CD4-positive, alpha-beta T cell treated with Interferon gamma for 1 hour (primary cell): ENCODE measurements around the gene NFIC.
A peak's percentile ranks its signal among the peaks of the same experiment; 100 is the strongest.

Experiments used
- DNase-seq: peaks from one replicate; pipeline ENCODE4 v3.0.0-alpha.2; 2020

Gene NFIC

DNA sequence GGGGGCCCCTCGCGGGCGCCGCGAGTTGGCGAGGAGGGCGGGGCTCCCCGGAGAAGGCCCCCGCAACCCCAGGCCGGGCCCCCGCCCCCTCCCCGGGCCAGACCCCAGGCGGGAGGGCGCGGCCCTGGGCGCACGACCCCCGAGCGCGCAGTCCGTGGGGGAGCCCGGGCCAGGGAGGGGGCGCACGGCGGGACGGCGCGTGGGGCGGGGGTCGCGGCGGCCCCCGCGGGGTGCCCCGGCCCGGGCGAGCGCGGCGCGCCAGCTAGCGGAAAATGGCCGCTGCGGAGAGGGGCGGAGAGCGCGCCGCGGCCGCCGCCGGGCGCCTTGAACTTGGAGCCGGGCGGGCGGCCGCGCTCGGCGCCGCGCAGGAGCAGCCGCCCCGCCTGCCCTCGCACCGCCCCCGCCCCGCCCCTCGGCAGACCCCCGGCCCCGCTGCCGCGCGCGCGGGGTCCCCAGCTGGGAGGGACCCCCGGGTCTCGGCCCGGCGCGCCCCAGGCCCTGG, 6.4 kb upstream of the NFIC start:
- no peak for DNase-seq

DNA sequence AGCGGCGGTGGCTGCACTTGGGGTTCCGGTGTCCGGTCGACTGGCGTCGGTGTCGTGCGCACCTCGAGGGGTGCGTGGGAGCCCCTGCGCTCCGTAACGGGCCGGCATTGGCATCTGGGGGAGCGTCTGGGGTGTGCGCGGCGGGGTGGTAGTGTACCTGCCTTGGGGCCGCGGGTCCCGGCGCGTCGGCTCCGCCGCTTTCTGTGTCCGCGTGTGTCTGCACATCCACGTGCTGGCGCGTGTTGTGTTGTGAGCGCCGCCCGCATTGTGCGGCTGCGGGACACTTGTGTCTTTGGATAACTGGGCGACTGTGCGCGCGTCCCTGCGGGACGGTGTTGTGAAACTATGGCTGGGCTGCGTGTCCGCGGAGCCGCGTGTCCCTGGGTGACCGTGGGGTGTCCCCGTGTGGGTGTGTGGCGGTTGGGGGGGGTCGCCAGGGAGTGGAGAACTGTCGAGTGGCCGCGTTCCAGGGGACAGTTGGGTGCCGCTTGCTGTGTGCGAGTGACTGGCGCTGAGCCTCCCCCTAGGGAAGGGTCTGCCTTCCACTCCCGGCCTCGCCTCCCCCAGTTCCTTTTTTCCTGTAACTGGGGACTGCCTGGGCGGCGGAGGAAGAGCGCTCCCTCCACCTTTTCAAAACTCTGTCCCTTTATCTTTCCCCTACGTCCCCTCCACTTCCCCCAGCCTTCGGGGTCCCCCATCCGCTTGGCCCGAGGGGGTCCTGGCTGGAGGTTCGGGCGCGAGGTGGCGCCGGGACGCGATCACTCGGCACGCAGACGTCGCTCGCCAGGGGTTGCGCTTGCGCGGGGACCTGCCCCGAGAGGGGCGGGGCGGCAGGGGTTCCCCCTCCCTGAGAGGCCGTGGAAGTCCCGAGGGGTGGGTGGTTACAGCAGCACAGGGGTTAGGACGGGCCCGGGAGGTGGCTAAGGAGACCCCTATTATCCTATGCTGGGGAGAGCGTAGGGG, 5.7 kb upstream of the NFIC start:
- peak; percentile 74 for DNase-seq

DNA sequence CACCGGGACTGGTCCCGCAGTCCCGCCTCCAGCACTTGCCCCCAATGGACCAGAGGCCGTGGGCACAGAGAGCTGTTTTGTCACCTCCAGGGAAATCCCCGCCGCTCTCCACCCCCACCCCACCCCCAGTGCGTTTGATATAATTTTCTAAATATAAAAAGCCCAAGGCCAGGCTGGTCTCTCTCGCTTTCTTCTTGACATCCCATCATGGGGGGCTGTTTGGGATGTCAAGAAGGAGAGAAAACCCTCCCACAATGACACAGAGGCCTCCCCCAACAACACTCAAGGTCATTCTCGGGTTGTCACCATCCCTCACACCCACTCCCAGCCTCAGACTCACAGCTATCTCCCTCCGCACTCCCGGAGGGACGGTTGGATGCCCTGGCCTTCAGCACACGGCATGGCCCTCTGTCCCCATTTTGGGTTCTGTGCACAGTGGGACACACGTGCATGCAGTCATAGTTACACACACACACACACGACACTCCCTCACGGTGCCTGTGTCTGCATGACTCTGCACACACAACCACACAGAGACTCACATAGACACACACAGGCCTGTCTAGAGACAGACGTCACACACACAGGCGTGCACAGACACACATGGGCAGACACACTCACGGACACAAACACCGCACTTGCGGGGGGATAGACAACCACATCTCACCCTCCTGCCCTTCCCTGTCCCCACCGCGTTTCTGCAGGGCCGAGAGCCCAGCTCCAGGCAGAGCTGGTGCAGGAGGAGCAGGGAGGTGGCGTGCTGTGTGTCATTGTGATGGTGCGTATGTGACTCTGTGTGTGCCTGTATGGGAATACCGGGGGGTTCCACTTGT, 4.8 kb upstream of the NFIC start:
- no peak for DNase-seq

DNA sequence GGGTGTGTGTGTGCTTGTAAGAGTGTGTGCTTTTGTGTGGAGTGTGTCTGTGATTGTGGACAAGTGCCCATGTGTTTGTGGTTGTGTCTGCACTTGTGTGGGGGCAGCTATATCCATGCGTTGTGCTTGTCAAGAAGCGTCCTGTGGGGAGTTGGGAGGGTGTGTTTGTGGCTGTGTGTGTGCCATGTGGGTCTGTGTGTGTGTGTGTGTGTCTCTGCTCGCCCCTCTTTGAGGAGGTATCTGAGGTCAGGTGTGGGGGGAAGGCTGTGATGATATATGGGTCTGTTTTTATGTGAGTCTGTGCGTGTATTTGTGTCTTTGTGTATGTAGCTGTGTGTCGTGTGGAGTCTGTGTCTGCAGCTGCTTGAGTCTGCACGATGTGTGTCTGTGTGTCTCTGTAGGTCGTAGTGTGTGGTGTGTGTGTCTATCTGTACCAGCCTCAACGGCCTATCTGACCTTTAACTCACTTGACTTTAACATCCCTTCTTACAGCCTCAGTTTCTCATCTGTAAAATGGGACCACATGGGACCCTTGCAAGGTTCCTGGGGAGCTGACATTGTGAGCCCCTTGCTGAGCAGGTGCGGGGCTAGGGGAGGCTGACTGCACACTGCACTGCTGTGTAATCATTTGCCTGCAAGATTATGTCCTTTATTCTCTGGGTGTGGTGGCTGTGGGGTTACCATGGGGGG, 4.0 kb upstream of the NFIC start:
- no peak for DNase-seq

DNA sequence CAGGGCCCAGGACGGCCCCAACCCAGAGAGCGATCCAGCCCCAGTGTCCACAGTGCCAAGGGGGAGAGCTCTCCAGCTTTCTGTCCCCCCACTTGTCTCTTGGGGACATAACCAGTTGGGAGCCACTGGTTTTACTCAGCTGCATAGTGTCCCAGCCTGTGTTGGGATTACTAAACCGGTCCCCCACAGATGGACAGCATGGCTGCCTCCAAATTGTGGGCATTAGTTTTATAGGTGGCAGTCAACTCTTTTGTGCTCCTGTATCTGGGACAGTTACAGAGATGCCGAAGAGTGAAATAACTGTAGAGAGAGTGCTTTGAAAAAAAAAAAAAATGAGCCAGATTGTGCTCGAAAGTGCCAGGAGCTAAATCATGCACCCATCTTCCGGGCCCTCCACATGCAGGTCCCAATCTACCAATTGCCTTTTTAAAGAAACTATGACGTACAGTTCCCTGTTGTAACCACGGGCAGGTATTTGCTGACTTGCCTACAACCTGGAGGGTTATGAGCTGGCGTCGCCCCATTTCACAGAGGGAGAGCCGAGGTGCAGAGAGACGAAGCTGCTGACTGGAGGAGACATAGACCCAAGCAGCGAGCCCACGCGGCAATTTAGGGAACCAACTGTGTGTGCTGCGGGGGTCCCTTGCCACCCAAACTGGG, 2.4 kb upstream of the NFIC start:
- DNase-seq = no peak

DNA sequence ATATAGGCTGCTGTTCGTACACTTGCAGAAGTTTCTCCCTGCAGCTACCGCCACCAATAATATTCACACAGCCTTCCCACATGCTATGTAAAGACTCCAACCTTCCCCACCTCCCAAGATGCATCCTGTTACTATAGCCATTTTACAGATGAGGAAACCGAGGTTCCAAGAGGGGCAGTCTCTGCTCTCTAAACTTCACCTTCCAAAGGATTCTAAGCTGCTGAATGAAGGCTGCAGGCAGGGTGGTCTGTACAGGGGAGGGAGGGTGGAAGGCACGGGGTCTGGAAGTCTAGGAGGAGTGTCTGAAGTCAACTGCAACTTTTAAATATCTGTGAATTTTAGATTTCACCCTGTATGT, 1.9 kb upstream of the NFIC start:
- DNase-seq = no peak

DNA sequence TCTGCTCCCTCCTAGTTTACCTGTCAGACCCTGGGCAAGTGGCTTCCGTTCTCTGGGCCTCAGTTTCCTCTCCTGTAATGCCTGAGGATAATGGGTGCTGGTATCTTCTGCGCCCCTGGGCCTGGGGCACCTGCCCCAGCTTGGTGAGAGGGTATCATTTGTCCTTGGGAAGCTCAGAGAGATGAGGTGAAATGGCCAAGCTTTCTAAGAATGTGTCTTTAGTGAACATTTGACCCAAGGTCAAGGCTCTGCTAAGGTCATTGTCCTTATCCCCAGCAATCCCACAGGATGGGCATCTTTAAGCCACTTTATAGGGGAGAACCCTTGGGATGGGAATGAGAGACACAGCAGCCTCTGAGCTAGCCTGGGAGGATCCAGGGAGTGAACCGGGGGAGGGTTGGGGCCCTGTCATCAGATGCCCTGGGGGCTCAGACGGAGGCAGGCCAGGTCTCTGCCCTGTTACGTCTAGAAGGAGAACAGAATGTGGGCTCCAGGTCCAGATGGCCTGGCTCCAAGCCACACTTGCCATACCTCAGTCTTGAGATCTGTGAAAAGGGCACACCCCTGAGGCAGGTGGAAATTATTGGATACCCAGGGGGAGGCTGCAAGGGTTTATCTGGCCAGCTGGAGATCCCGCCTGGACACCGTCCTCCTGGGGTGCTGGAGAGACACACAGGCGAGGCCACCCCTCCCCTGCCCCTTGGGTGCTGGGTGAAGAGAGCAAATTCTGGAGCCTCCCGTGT, 1.1 kb upstream of the NFIC start:
- DNase-seq = no peak

DNA sequence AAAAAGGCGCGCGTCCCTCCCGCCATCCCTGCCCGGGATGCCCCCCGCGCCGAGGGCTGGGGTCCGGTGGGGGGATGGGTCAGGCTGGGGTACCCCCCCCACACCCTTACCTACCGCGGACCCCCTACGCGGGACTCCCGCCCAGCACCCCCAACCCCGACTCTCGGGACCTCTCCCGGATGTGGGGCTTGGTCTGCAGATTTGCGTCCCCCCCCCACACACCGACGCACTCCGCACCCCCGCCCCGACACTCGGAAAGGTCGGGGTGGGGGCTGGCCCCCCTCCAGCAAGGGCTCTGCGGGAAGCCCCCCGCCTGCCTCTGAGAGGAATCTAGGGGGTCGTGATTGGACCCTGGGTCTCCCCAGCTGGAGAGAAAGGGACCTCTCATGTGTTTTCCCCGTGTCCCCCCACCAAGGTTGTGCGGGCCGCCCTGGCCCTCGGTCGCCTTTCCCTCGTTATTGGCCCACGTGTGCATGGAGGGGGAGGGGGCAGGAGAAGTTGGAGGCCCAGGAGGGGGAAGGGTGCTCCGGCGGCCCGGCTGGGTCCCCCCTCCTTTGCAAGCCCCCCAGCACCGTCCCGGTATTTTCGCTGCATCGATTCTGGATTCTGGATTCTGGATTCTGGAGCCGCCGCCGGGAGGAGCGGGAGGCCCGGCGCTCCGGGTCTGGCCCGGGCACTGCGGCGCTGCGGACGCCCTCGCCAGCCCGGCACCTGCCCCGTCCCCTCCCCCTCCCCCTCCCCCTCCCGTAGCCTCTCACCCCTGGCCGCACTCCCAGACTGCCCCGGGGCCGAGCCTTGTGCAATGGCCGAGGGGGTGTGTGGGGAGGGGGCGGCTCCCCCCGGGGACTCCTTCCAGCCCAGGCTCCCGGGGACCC, 607 bp downstream of the NFIC start:
- DNase-seq = no peak

DNA sequence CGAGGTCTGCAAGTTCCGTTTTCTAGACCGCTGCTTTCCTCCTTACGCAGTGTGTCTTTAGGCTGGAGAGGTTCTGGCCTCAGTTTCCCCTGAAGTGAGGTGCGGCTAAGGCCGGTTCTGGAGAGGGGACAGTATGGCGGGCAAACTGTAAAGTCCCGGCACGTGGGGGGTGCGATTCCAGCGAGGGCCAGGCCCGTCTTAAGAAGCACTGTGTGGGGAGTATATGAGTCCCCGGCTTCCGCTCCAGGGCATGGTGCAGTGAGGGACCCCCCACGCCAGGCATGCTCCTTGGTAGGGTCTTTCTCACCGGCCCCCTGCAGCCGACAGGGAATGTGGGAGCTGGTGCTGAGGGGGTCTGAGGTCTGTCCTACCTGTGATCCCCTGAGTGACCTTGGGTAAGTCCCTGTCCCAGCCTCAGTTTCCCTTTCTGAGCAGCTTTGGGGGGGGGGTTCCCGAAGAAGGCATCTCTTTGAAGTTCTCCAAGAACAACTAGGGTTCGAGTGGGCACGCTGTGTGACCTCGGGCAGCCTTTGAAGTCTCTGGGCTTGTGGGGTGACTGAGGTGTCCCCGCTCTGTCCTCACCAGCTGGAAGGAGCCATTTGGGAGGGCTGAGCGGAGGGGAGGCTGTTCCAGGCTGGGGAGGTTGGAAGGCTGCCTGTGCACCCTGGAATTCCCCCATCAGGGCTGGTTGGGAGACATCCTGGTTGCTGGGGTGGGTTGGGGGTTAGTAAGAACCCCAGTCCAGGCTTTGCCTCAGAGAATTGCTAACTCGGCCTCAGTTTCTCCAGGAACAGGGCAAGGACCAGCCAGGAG, 1.5 kb downstream of the NFIC start:
- no peak for DNase-seq

DNA sequence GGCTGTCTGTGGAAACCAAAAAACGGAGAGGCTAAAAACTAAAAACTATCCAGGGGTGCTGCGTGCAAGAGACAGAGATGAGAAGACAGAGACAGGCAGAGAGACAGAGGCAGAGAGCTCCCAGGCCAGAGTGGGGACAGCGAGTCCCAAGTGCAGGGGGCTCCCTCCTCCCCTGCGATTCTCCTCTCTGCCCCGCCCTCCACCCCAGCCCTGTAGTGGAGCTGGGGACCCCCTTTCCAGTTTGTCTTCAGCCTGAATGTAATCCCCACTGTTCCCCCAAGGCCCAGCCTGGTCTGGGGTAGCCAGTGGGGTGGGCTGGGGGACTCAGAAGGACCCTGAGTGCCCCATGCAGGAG, 2.0 kb downstream of the NFIC start:
- DNase-seq = no peak

DNA sequence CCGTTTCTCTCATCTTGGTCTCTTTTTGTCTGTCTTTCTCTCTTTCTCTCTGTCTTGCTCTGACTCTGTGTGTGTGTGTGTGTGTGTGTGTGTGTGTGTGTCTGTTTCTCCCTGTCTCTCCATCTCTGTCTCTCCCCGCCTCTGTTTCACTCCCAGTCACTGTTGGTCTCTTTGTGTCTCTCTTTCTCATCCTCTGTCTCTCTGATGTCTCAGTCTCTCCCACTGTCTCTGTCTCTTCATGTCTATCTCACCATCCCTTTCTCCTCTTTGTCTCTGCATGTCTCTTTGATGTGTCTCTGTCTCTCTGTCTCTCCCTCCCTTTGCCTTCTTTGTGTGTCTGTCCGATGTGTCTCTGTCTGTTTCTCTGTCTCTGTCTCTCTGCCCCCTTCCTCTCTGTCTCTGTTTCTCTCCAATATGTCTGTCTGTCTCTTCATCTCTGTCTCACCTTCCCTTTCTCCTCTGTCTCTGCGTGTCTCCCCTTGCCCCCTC, 2.5 kb downstream of the NFIC start:
- DNase-seq = no peak

DNA sequence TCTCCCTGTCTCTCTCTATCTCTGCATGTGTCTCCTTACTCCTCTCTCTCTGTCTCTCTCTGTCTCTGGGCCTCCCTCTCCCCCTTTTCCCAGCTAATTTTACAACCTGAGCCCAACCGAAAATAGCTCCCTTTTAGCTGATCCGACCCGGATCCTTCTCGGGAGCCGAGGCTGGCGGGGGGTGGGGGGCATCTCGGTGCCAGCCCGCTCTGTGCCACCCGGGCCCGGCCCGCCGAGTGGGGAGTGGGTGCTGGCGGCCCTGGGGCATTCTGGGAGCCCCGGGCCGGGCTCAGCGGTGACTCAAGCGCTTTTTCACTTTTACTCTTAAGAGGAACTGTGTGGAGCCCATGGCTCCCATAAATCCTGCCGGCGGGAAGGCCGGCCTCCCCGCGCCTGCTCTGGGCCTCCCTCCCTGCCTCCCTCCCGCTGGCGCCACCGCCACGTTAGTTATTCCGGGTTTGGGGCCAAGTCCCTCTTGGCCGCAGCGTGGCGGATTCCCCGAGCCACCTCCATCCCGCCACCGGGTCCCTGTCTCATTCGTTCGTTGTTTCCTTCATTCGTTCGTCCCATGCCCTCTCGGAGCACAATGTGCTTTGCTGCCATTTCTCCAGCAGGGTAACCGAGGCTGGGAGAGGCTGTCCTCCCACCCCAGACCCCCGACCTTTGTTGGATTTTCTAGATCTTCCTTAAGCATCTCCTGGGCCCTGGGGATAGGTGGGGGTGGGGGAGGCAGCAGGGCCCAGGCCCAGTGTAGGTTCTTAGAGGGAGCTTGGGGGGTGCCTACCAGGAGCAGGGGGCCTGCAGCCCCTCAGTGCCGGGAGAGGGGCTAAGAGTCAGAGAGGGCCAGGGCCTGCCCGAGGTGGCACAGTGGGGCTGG, 3.2 kb downstream of the NFIC start:
- peak; percentile 22 for DNase-seq

DNA sequence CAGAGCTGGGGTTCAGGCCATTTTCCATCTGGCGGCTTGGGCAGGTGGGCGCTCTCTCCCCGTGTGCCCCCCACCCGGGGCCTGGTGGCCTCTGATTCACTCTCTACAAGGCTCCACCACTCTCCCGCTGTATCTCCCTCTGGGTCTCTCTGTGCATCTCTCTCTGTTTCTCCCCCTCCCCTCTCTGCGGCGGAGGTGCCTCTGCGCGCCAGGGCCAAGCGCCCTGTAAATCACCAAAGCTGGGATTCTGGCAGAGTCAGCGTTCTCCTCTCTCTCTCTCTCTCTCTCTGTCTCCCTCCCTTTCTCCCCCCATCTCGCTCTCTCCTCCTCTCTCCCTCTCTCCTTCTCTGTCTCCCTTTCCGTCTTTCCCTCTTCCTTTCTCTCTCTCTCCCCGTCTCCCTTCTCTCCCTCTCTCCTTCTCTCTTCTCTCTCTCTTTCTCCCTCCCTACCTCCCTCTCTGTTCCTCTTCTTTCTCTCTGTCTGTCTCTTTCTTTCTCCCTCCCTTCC, 3.9 kb downstream of the NFIC start:
- DNase-seq = no peak

DNA sequence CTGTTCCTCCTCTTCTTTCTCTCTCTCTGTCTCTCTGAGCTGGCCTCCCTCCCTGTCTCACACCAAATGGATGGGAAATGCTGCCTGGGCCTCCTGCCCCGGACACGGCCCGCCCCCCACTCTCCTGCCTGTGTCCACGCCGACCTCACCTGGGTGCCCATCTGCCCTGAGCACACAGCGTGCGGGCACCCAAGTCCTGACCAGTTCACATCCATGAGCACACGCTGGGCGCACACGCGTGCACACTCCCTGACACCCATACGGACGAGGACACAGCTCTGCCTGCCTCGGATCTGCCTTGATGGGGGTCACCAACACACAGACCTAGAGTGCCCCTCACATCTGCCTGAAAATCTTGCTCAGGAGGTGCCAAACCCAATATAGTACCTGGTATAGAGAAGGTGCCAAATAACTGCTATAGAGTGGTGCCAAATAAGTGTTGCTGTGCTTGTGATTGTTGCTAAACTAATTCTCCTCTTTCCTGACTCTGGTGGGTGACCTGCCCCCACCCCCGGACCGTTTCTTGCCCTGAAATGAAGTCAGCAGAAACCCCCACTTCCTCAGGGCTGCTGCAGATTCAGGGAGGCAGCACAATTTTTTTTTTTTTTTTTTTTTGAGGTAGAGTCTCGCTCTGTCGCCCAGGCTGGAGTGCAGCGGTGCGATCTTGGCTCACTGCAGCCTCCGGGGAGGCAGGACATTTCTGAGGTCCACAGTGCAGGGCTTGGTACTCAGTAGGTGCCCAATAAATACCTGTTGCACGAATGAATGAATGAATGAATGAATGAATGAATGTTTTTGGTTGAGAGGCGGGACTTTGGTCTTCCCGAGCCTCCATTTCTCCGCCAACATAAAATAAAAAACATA, 4.6 kb downstream of the NFIC start:
- no peak for DNase-seq

DNA sequence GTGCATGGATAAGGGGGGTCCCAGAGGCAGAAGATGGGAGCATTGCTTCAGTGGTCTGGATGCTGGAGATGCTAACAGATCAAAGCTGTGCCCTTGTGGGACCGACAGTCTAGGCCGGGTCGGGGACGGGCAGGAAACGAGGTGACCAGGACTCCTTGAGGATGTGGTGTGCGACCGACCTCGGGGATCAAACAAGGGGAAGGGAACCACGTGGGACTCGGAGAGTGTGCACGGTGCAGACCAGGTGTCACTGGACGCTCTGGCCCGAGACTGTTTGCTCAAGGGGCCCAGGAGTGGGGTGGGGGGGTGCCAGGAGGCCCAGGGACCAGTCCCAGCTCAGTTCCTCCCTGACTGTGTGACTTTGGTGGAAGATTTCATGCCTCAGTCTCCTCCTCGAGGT, 6.0 kb downstream of the NFIC start:
- DNase-seq = no peak

DNA sequence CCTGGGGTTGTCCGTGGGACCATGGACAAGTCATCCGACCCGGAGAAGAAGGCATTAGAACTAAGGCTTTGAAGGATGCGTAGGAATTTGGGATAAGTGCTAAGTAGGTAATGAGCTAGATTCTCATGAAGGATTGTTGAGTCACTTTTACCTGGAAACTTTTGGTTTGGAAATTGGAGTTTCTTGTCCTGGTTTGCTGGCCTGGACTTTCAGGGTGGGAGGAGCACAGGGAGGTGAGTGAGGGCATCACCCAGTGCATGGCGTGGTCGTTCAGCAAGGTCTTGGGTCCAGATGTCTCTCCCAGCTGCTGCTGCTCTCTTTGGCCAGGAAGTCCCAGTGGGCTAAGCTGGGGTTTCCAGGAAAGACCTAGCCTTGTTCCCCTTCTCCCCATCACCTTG, 7.6 kb downstream of the NFIC start:
- no peak for DNase-seq

DNA sequence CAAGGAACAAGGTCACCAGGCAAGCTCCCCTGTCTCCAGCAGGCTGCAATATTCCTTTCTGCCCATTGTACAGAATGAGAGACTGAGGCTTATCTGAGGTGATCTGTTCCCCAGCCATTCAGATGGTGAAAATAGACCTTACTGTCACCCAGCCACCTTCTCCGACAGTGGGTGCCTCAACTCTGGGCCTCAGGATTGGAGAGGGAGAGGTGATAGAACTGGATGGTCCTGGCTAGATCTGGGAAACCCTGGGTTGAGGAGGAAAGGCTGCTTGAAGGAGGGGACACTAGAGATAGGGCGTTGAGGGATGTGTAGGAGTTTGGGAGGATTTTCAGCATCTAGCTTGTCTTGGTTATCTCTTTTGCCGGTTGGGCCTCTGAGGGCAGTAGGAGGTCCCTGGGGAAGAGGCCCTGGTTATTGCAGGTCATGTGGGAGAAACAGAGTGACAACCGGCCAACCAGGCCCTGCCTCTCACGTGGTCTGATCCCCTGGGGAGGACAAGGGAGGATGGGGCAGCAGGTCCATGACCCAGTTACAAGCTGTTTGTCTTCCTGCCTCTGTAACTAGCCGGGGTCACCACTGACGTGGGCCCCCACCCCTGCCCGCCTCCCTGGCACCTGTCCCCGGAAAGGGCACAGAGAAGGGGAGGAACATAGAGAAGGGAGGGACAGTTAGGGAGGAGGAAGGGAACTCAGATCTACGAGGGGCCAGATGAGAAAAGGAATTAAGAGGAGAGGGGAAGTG, 8.2 kb downstream of the NFIC start:
- no peak for DNase-seq
